Activated effector memory CD4-positive, alpha-beta T cell treated with anti-CD3 and anti-CD28 coated beads, Interleukin-2, amount 50 U/mL, for 16 hours (primary cell): ENCODE results near the gene ZKSCAN2.

Source experiments
- DNase-seq: peaks from one replicate; pipeline ENCODE4 v3.0.0-alpha.2; 2020

ZKSCAN2 gene

GRCh38 chr16:25222959-25223358 lies 34.7 kb downstream of the ZKSCAN2 start:
- DNase-seq, result no peak

GRCh38 chr16:25219070-25219737 lies 38.4 kb downstream of the ZKSCAN2 start:
- no peak for DNase-seq

GRCh38 chr16:25217921-25218320 lies 39.7 kb downstream of the ZKSCAN2 start:
- no peak for DNase-seq

GRCh38 chr16:25217112-25217511 lies 40.5 kb downstream of the ZKSCAN2 start:
- DNase-seq, result no peak

- no peak for DNase-seq
These were observed 43.8 kb downstream of the ZKSCAN2 start for GRCh38 chr16:25213709-25214397.

GRCh38 chr16:25212636-25213035 lies 45.0 kb downstream of the ZKSCAN2 start:
- no peak for DNase-seq

GRCh38 chr16:25210758-25211157 lies 46.9 kb downstream of the ZKSCAN2 start:
- DNase-seq, result no peak

GRCh38 chr16:25199457-25199856 lies 58.2 kb downstream of the ZKSCAN2 start:
- DNase-seq, result no peak

- DNase-seq, result no peak
These were observed 59.6 kb downstream of the ZKSCAN2 start for GRCh38 chr16:25198021-25198420.

- DNase-seq, result no peak
These were observed 63.3 kb downstream of the ZKSCAN2 start for GRCh38 chr16:25194273-25194878.

GRCh38 chr16:25192096-25192495 lies 65.5 kb downstream of the ZKSCAN2 start:
- no peak for DNase-seq

- no peak for DNase-seq
These were observed 68.3 kb downstream of the ZKSCAN2 start for GRCh38 chr16:25189305-25189704.

GRCh38 chr16:25187491-25187795 lies 70.2 kb downstream of the ZKSCAN2 start:
- no peak for DNase-seq
